Measurements from ENCODE around the gene DENND5A.

Gene DENND5A

GRCh38 chr11:9160166-9160565 lies 105.0 kb downstream of the DENND5A start:
- Histone ChIP-seq H3K27me3 (no peaks in the 10 kb centered on the region), H4K20me1 (no peaks in the 10 kb centered on the region), H3K27ac (no peak overlapping the region), H3K4me3 (no peak overlapping the region), H3K36me3 (peaks cover 70% of the 10 kb centered on the region), H3K4me2 (no peak overlapping the region), H3K4me1 (no peaks in the 10 kb centered on the region), H3K9me3 (no peaks in the 10 kb centered on the region), H3K9ac (no peak overlapping the region)
- no peak for TF ChIP-seq Cebpa-rat (IDR thresholded peaks at IDR 0.05)

- no peaks in the 10 kb centered on the region for H3K27me3 ChIP-seq
- H3K4me1 ChIP-seq = no peaks in the 10 kb centered on the region
- no peak overlapping the region for H3K9ac ChIP-seq
- no peaks in the 10 kb centered on the region for H3K9me3 ChIP-seq
- H4K20me1 ChIP-seq = no peaks in the 10 kb centered on the region
- H3K27ac ChIP-seq = no peak overlapping the region
- TF ChIP-seq Cebpa-rat (IDR thresholded peaks at IDR 0.05) = no peak
- H3K4me3 ChIP-seq = no peak overlapping the region
- H3K4me2 ChIP-seq = no peak overlapping the region
- H3K36me3 ChIP-seq = peaks cover 59% of the 10 kb centered on the region
These were observed 106.2 kb downstream of the DENND5A start for GRCh38 chr11:9158898-9159391.

DNA sequence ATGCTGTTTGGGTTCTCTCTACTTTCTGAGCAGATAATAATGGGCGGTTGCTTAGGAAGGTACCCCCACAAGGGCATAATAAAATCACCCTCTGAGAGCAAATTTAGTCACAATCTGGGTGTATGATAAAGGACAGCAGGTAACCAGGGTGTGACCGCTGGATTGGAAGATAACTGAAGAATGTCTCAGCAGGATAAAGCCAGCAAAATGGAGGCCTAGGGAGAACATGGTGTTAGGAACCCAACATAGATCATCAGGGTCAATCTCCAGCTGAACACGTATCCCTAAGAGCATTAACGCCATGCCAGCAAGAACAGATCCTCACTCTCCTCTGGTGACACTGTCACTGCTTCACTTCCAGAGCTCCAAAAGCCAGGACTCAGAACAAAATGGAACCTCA lies 109.2 kb downstream of the DENND5A start:
- Histone ChIP-seq H3K4me1 (no peaks in the 10 kb centered on the region), H3K4me3 (no peak overlapping the region), H3K27me3 (no peaks in the 10 kb centered on the region), H3K27ac (no peak overlapping the region), H3K9me3 (no peaks in the 10 kb centered on the region), H4K20me1 (no peaks in the 10 kb centered on the region), H3K4me2 (no peak overlapping the region), H3K36me3 (peaks cover 70% of the 10 kb centered on the region), H3K9ac (no peak overlapping the region)
- TF ChIP-seq Cebpa-rat (IDR thresholded peaks at IDR 0.05) = no peak

DNA sequence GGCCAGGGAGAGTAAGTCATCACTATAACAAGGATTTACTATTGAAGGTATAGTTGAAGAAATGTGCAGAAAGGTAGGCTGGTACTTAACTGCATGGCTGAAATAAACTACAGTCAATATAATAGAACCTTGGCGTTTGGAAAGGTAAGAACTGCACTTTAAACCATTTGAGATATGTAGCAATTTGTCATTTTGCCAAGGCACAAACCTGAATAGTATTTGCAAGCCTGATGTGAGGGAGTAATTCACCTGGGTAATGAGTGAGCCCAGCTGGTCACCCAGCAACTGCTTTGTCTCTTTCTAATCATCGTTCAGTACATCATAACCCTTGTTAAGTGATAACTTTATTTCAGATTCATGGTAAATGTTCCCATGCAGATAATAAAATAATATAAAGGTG lies 111.5 kb downstream of the DENND5A start:
- H3K36me3 ChIP-seq = peaks cover 72% of the 10 kb centered on the region

DNA sequence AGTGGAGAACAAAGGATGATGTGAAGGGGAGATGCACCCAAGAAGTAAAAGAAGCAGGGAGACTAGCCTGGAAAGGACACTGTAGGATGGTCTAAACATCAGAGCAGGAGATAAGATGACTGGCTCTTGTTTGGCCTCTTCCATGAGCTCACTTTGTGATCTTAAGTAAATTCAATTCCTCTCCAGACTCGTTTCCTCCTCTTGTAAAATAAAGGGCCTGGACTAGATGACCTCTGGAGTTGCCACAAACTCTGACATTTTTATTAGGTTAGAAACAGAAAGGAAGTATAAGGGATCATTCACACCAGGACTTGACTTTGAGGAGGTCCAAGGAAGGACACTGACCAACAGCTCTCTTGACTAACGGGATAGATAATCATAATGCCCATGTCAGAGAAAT lies 113.5 kb downstream of the DENND5A start:
- no peak overlapping the region for H3K27ac ChIP-seq
- no peaks in the 10 kb centered on the region for H4K20me1 ChIP-seq
- no peaks in the 10 kb centered on the region for H3K27me3 ChIP-seq
- no peak overlapping the region for H3K9ac ChIP-seq
- H3K4me3 ChIP-seq = no peak overlapping the region
- H3K4me2 ChIP-seq = no peak overlapping the region
- H3K36me3 ChIP-seq = peaks cover 82% of the 10 kb centered on the region
- TF ChIP-seq Cebpa-rat (IDR thresholded peaks at IDR 0.05) = no peak
- H3K4me1 ChIP-seq = no peaks in the 10 kb centered on the region
- no peaks in the 10 kb centered on the region for H3K9me3 ChIP-seq

More for the DNA sequence above, 111.5 kb downstream of the DENND5A start:
- no peak for TF ChIP-seq Cebpa-rat (IDR thresholded peaks at IDR 0.05)
- H3K27me3 ChIP-seq = no peaks in the 10 kb centered on the region
- H3K9ac ChIP-seq = no peak overlapping the region
- H3K4me2 ChIP-seq = no peak overlapping the region
- no peaks in the 10 kb centered on the region for H3K4me1 ChIP-seq
- no peak overlapping the region for H3K4me3 ChIP-seq
- no peaks in the 10 kb centered on the region for H4K20me1 ChIP-seq
- no peaks in the 10 kb centered on the region for H3K9me3 ChIP-seq
- H3K27ac ChIP-seq = no peak overlapping the region

- Histone ChIP-seq H3K36me3 (peaks cover 87% of the 10 kb centered on the region), H3K27ac (no peak overlapping the region), H3K4me2 (no peak overlapping the region), H3K27me3 (no peaks in the 10 kb centered on the region), H4K20me1 (no peaks in the 10 kb centered on the region), H3K9me3 (no peaks in the 10 kb centered on the region), H3K9ac (no peak overlapping the region), H3K4me1 (no peaks in the 10 kb centered on the region), H3K4me3 (no peak overlapping the region)
- no peak for TF ChIP-seq Cebpa-rat (IDR thresholded peaks at IDR 0.05)
These were observed 114.2 kb downstream of the DENND5A start for GRCh38 chr11:9150926-9151325.

DNA sequence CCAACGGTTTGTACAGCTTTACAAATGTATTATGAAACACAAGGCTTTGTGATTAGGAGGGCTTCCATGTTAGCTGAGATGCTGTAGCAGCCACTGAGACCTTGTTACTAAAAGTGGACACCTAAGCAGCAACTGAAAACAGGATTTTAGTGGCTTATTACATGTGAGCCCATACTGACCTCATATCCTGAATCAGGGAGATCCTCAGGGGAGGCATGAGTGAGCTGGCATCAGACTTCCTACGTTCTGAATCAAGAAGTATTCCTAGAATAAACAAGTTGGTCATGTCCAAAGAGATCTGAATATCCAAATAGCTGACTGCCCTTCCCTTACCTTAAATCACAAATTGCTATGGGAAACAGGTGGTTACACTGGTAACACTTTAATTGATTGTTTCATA lies 114.6 kb downstream of the DENND5A start:
- Histone ChIP-seq H3K4me1 (no peaks in the 10 kb centered on the region), H3K9ac (no peak overlapping the region)
- TF ChIP-seq Cebpa-rat (IDR thresholded peaks at IDR 0.05) = no peak

GRCh38 chr11:9148727-9149126 lies 116.4 kb downstream of the DENND5A start:
- H3K9me3 ChIP-seq = no peaks in the 10 kb centered on the region
- no peak overlapping the region for H3K27ac ChIP-seq
- H3K27me3 ChIP-seq = no peaks in the 10 kb centered on the region
- H3K36me3 ChIP-seq = peaks cover 100% of the 10 kb centered on the region
- H3K4me1 ChIP-seq = no peaks in the 10 kb centered on the region
- H3K4me3 ChIP-seq = no peak overlapping the region
- H3K4me2 ChIP-seq = no peak overlapping the region
- no peaks in the 10 kb centered on the region for H4K20me1 ChIP-seq
- TF ChIP-seq Cebpa-rat (IDR thresholded peaks at IDR 0.05) = no peak
- H3K9ac ChIP-seq = no peak overlapping the region

More for the DNA sequence above, 114.6 kb downstream of the DENND5A start:
- H3K9me3 ChIP-seq = no peaks in the 10 kb centered on the region
- H3K4me2 ChIP-seq = no peak overlapping the region
- H3K4me3 ChIP-seq = no peak overlapping the region
- no peaks in the 10 kb centered on the region for H4K20me1 ChIP-seq
- H3K27me3 ChIP-seq = no peaks in the 10 kb centered on the region
- H3K27ac ChIP-seq = no peak overlapping the region
- peaks cover 87% of the 10 kb centered on the region for H3K36me3 ChIP-seq

DNA sequence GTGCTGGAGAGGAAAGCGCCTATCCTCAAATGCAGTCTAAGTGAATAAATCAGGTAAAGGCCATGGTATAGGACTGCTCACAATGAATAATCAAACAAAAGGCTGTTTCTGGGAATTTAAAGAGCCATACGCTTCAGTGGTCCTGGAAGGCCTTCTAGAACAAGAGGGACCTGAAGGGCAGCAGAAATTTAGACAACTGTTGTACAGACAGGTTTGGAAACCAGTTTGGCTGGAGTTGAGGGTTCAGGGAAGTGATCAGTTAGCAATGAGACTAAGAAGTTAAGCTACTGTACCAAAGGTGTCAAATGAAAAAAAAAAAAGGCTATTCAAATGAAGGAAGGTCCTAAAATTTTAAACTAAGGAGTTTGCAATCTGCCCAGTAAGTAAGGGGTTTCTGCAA lies 117.1 kb downstream of the DENND5A start:
- no peak overlapping the region for H3K9ac ChIP-seq
- peaks cover 100% of the 10 kb centered on the region for H3K36me3 ChIP-seq
- H3K27ac ChIP-seq = no peak overlapping the region

DNA sequence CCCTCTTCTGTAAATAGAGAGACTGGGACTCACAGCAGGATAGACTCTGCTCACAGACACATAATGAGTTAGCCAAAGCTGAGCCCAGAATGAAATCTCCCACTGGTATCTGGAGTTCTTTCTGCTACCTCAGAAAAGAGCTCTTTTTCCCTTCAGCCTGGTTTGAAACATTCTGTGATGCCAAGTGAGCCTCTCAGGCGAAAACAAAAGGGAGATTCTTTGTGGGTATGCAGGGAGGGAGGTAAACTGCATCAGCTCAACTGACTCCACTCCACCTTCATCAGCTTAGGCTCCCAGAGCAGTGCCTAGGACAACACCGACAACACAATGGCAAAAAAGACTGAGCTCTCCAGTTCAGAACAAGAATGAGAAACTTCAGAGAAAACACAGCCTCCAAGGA lies 118.7 kb downstream of the DENND5A start:
- H3K4me3 ChIP-seq = no peak overlapping the region
- no peaks in the 10 kb centered on the region for H3K27me3 ChIP-seq
- no peak overlapping the region for H3K9ac ChIP-seq
- no peak overlapping the region for H3K27ac ChIP-seq
- H3K9me3 ChIP-seq = no peaks in the 10 kb centered on the region
- no peaks in the 10 kb centered on the region for H4K20me1 ChIP-seq
- no peaks in the 10 kb centered on the region for H3K4me1 ChIP-seq
- no peak for TF ChIP-seq Cebpa-rat (IDR thresholded peaks at IDR 0.05)
- H3K36me3 ChIP-seq = peaks cover 100% of the 10 kb centered on the region
- no peak overlapping the region for H3K4me2 ChIP-seq

More for the DNA sequence above, 117.1 kb downstream of the DENND5A start:
- H3K4me1 ChIP-seq = no peaks in the 10 kb centered on the region
- TF ChIP-seq Cebpa-rat (IDR thresholded peaks at IDR 0.05) = no peak
- no peak overlapping the region for H3K4me2 ChIP-seq
- no peaks in the 10 kb centered on the region for H3K9me3 ChIP-seq
- H3K4me3 ChIP-seq = no peak overlapping the region
- H4K20me1 ChIP-seq = no peaks in the 10 kb centered on the region
- H3K27me3 ChIP-seq = no peaks in the 10 kb centered on the region

DNA sequence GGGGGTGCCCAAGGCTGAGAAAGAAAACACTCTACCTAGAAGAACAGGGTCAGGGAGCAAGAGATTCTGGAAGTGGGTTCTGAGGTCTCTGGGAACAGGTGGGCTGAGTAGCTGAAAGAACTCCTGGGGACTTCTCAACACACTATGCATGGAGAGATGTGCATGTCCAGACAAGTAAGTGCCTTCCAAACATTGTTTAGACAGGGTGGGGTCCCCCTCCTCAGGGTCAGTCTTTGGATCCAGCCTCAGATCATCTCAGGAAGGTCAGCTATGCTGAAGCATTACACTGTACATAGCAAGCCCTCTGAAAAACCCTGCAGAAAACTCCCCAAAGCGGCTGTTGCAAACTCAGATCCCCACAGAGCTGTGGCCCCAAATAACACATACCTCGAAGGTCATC lies 119.9 kb downstream of the DENND5A start:
- TF ChIP-seq Cebpa-rat (IDR thresholded peaks at IDR 0.05) = no peak
- Histone ChIP-seq H3K9me3 (no peaks in the 10 kb centered on the region), H3K27me3 (no peaks in the 10 kb centered on the region), H3K4me3 (no peak overlapping the region), H3K4me2 (no peak overlapping the region), H3K27ac (no peak overlapping the region), H3K4me1 (no peaks in the 10 kb centered on the region), H3K36me3 (peaks cover 100% of the 10 kb centered on the region), H4K20me1 (no peaks in the 10 kb centered on the region), H3K9ac (no peak overlapping the region)

All from BLaER1 (cell line).